IPS-NIHi11 (cell line): ENCODE measurements around the gene DCP2.

ENCODE experiments used
- DNase-seq: peaks from one replicate; pipeline ENCODE4 v3.0.0; 2012; ENCODE audit warnings: mixed read lengths, low spot score

DCP2 gene

GRCh38 chr5:113044776-113045465 lies 68.3 kb downstream of the DCP2 start:
- DNase-seq, result no peak

DNA sequence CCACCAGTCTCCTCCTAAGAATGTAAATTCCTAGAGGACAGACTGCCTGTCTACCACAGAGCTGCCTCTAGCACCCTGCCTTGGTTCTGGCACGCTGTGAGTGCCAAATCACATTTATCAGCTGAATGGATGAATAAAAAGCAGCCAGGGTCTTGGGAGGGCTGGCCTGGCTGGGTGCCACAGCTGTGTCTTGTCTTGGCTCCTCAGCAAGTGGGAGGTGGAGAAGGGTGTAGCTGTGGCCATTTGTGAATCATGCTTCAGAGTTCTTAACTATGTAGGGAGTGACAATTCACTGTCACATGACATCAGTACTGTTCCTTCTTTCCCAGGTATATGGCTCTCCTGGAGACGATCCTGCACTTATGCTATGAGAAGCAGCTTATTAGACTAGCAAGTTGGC lies 70.6 kb downstream of the DCP2 start:
- DNase-seq, result no peak

- no peak for DNase-seq
Observed at GRCh38 chr5:113047733-113048652, 71.4 kb downstream of the DCP2 start.

- DNase-seq, result no peak
Observed at GRCh38 chr5:113048931-113049330, 72.3 kb downstream of the DCP2 start.

GRCh38 chr5:113050721-113051382 lies 74.3 kb downstream of the DCP2 start:
- no peak for DNase-seq

DNA sequence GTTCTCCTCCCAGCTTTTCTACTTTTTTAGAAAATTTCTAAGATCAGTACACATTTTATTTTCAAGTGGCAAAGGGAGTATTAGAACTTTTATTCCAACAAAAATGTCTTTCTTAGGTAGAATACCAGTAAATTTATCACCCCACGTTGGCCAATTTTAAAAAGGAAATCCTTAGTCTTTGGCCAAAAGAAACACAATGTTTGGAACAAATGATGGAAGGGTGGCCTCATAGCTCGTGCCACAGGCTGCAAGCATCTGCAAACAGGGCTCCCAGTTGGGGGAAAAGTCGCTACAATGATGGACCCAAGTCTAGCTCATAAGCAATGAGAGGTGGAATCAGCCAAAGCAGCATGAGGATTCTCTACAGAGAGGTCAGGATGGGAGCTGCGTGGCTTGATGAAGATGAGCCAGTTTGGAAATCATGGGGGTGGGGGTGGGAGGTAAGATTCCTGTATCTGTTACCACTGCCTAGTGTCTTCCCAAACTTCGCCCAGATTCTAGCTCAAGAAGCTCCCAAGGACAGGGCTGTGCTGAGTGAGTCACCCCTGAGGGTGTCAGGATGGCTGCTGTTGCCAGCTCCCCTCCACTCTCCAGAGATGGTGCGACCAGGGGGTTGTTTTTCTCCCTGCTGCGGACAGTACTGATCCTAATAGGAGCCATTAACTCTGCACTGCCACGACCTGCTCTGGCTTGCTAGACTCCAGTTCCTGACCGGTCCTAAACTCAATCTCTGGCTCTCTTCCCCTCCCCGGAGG lies 75.6 kb downstream of the DCP2 start:
- DNase-seq, result no peak

DNA sequence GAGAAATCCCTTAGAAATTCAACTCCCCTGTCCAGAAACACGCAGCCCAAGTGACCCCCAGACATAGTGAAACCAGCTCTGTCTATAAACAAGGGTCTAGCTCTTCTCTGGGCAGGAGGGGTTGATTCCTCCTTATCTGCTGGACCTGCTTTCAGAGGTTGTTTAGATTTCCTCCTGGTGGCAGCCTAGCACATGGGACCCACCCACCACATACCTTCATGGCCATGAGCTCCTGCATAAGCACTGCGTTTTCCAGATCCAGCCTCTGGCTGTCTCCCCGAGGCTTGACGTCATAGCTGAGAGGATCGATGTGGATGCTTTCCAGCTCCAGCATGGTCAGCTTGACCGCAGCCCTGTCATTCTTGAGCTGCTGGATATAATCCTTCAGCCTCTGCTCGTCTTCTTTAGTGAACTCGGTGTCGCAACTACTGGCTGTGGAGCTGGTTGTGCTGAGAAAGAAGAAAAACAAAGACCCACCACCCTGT lies 77.0 kb downstream of the DCP2 start:
- no peak for DNase-seq

GRCh38 chr5:113054899-113055298 lies 78.3 kb downstream of the DCP2 start:
- no peak for DNase-seq

GRCh38 chr5:113056988-113057387 lies 80.4 kb downstream of the DCP2 start:
- DNase-seq, result no peak

DNA sequence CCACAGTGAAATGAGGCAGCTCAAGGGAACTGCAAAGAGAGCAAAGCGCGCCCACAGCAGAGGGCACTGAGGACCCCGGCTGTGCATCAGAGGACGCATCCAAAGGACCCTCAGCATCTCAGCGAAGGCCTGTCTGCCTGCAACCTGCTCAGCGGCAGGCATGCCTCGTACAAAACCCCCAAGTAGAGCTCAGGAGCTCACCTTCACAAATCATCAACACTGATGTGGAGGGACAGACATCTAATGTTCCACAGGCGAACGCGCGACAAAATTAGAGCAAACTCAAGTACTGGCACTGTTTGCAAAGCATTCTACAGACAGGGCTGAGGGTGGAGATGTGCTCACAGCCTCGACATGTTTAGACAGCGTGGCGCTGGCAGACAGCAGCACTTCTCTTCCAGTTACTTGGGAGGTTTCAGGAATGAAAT lies 81.0 kb downstream of the DCP2 start:
- DNase-seq, result no peak

DNA sequence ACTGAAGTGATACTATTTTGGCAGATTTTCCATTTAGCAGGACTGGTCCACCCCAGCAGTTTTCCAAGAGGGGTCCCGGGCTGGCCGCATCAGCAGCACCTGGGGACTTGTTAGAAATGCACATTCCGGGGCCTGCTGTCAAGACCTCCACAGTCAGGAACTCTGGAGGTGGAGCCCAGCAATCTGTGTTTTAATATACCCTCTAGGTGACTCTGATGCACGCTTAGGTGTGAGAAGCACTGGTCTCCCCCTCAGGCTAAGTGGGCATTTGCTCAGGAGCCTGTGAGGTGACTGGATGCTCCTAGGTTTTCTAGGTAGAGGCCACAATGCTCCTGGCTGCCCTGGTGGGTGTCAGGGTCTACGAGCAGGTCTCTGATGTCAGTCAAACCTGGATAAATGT lies 81.7 kb downstream of the DCP2 start:
- no peak for DNase-seq

- DNase-seq, result no peak
Observed at GRCh38 chr5:113058706-113059226, 82.2 kb downstream of the DCP2 start.

DNA sequence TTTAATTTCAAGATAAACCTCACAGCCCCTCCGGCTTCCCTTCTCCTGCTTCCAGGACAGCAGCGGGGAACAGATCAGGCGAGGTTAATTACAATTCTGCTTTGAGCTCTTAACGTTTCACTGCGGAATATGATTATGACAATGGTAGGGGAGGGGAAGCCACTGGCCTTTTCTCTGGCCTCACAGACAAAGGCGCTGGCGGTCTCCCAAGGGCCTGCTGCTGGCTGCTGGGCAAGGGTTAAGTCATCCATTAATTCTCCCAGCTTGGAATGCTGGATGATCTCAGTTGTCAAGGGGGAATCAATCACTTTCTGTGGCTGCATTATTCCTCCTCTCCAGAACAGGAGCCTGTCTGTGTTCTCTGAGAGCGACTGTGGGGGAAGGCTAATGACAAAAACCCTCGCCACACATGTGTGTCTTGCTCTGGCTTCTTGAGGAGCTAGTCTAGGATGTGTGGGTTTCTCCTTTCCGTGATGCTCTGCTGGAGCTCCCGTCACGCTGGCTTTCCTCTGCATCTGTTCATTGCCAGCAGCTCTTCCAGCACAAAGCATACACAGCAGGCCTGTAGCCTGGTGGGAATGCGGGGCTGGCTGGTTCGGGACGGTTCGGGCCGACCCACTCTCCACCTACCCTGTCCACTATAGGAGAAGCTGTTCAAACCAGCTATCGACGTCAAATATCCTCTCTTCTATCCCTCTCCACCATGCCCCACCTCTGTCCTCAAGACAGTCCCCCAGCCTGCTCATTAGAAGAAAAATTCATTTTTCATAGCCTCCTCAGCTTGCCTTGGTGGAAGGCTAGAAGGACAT lies 82.8 kb downstream of the DCP2 start:
- no peak for DNase-seq

GRCh38 chr5:113060408-113061025 lies 83.9 kb downstream of the DCP2 start:
- no peak for DNase-seq

- DNase-seq, result no peak
Observed at GRCh38 chr5:113061846-113062780, 85.5 kb downstream of the DCP2 start.

GRCh38 chr5:113062869-113063508 lies 86.4 kb downstream of the DCP2 start:
- no peak for DNase-seq

DNA sequence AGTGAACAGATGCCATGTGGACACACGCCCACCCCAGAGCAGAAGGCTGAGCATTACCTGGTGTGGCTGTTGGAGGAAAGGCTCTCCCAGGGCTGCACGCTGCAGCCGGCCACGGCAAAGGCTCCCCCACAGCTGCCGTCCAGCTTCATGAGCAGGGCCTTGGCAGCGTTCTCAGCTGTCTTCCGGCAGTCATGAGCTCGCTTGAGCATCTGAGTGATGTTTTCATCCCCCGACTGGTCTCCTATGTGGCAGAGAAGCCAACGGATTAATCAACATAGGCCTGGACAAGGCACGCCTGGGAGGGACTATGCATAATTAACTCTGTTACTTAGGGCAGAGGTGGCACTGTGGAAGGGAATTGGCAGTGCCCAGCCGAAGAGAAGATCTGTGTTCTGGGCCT lies 87.3 kb downstream of the DCP2 start:
- DNase-seq, result no peak

- no peak for DNase-seq
Observed at GRCh38 chr5:113064806-113065205, 88.2 kb downstream of the DCP2 start.

- no peak for DNase-seq
Observed at GRCh38 chr5:113065626-113066025, 89.0 kb downstream of the DCP2 start.
